Smooth muscle cell of bladder (primary cell): ENCODE measurements around the gene NRF1. TPM values are rescaled to one million over a fixed set of nuclear protein-coding genes. Genes with fewer than 3 reads are reported as not detected.

Experiments used
- total RNA-seq: library from RNA; depleted of rRNA; stranded (reverse); fragments of >200 nt; gene quantifications from 2 replicates; pipeline ENCODE4 v1.2.3, GENCODE V29; 2014

NRF1 gene
- total RNA-seq: 9.8 and 10.4 TPM in 2 replicates

DNA sequence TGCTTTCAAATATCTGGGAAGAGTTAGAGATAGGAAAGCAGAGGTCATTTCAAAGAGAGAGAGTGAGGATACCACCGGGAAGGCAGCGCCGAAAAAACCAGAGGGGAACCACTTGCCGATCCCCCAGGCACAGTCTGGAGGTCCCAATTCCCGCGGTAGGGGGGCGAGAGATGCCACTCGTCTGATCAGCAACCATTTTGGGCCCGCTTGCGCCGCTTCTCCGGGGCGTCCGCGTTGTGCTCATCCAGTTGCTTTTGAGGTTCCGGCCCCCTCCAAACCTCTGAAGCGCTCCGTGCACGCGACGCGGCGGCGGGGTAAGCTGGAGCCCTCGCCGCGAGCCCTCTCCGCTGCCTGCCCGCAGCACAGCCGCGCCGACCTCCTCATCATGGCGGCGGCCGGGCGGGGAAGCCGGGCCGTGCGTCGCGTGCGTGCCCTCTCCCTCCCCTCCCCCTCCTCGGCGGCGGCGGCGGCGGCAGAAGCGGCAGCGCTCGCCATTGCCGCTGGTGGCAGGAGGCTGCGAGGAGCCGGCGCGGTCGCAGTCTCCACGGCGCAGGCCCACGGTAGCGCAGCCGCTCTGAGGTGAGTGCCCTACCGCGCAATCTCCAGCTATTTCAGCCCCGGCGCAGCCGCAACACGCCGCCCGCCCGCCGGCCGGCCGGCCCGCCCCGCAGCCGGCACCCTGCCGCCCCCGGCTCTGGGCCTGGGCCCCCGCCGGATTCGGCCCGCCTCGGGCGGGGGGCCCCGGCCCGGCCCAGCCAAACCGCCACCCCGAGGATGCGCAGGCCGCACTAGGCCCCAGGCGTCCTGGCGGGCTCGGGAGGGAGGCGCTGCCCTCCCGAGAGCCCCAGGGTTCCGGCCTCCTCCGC lies at the start of gene NRF1:
TSS of gene NRF1 (plus strand) at position 475 of the 866 bp plus-strand sequence. CDS start 45,632 bp downstream, outside the sequence.

Other genes starting within 250 kb of the NRF1 start
- 2.7 and 4.3 TPM in 2 replicates for gene STRIP2, start 177.3 kb upstream of the NRF1 start, total RNA-seq
- gene SMKR1, start 109.2 kb upstream of the NRF1 start, total RNA-seq: 0.09 and 0.43 TPM in 2 replicates